Stimulated activated CD4-positive, alpha-beta T cell treated with anti-CD3 and anti-CD28 coated beads, Interleukin-4, amount 100 ng/mL, for 24 hours (primary cell): ENCODE measurements around the gene DCAF8L2.
"Not testable (repeated sequence)": the region's sequence is repeated elsewhere in the genome, so short reads cannot be mapped to it uniquely, and the experiment has no call there.

Experiments
- DNase-seq: peaks from one replicate; pipeline ENCODE4 v3.0.0-alpha.2; 2020

DCAF8L2 gene

DNA sequence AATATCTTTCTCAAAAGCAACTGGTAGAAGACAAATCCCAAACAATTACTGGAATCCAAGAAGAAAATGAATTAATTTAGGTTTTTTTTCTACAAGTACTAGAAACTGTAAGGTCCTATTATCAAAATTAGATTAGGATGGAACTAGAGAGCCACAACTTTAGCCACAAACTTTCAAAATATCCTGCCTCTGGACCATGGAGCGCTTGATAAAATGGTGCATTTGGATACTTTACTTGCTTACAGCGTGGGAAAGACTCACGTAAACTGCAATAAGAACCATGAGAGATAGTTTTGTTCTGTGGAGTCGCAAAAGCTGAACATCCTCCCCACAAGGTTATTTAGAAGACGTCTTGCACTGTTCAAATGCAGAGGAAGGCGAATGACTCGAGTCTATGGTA is at the start of gene DCAF8L2:
DCAF8L2 (plus strand) TSS at position 301 of the 400 bp plus-strand sequence. CDS start 156,552 bp downstream, outside the sequence.
- no peak for DNase-seq

DNA sequence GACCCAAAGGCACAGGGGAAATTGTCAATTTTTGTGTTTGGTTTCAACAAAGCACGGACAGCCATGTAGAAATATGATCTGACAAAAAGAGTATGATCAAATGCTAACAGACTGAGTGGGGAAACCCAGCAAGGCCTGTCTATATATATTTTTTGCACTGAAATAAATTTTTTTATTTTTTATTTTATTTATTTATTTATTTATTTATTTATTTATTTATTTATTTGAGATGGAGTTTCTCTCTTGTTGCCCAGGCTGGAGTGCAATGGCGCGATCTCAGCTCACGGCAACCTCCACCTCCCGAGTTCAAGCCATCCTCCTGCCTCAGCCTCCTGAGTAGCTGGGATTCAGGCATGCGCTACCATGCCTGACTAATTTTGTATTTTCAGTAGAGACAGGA is 49.0 kb upstream of the DCAF8L2 start:
- DNase-seq = not testable (repeated sequence)

DNA sequence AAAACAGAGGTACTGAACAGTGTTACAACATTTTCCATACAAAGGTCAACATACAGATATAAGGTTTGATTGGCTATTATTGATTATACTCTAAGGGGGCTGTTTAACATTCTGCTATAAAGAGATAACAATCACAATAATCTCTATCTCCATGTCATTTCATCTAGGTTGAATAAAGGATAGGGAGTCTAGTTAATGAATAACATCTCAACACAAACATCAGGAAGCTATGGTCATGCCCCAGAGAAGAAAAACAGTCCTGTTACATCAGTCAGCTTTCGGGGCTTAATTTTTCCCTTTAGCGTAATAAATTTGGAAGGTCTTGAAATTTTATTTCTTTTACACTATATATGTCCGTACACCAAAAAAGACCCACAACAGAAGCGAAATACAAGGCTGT is 41.5 kb upstream of the DCAF8L2 start:
- no peak for DNase-seq

DNA sequence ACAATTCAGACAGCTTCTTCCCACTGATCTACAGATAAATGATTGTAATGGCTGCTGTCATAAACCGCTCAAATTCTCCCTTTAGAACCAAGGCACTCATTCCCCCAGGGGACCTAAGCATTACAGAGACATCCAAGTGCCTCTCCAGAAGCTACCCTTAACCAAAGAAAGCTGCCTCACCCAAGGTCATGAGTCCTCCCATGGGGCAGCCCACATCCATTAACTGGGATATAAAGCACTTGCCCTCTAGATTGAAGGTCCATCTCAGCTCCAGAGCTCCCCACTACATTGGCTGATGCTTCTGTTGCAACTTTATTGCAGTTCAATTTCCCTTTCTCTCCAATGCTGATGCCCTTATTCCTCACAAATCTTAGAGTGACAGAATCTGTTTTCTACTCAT is 40.5 kb upstream of the DCAF8L2 start:
- no peak for DNase-seq

DNA sequence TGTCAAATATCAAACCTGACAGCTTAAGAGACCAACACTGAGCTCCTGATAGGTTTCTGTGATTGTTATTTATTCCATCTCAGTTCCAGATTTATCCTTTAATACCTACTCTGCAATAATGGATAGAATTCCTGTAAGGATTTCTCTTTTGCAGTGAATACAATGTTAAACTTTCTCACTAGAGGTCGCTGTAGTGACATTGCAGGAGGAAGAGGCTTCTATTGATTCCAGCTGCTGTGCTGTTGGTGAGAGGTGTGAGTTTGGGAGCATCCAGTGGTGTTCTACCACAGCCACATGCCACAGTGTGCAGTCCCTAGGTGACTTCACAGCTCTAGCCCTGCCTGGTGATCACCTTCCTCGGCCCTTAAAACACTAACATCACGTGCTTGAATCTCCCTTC is 34.6 kb upstream of the DCAF8L2 start:
- no peak for DNase-seq

DNA sequence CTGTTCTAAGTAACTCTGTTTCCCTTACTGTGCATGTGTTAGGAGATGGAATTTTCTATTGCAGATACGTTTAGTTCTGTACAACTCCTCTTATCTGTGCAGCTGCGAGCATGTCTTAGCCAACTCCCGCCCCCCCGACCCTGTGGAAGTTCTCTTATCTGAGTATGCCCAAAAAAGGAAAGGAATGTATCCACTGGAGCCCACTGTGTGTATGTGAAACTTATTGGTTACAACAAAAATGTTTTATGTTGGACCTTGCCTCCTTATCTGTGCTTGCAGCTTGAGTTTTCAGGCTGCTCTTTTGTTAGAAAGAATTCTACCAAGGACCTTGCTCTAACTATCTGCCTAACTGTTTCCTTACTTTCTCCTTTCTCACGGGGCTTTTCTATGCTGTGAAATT is 24.2 kb upstream of the DCAF8L2 start:
- DNase-seq = no peak

DNA sequence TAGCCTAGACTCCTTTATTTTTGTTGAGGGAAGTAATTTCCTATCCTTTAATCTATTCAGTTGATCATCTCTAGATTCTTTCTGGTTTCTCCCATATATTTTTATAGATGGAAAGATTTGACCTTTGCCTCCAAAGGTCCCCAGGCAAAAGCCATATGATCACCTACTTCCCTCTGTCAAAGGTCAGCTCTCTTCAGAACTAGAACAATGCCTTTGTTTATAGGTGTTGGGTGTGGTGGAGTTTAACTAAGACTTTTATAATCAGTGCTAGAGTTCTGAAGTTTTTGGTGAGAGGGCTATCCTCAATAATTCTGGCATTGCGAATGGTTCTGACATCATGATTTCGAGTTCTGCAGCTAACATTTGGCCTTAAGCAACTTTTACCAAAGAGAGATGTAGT is 19.0 kb upstream of the DCAF8L2 start:
- DNase-seq = no peak

DNA sequence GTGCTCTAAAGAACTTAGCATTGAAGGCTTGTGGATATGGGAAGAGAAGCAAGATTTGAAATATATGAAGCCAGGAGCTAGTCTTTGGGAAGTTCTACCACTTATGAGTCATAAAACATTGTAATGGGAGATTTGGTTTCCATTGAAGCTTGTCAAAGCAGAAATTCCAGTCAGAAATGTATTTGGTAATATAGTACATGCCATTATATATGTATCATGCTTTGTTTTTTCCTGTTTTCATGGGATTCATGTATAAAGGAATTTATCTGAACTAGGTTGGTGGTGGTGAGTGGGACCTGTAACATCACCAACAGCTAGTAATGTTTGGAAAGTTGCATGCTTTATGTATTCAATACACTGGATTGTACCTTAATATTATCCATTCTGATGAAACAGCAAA is 14.6 kb upstream of the DCAF8L2 start:
- no peak for DNase-seq

DNA sequence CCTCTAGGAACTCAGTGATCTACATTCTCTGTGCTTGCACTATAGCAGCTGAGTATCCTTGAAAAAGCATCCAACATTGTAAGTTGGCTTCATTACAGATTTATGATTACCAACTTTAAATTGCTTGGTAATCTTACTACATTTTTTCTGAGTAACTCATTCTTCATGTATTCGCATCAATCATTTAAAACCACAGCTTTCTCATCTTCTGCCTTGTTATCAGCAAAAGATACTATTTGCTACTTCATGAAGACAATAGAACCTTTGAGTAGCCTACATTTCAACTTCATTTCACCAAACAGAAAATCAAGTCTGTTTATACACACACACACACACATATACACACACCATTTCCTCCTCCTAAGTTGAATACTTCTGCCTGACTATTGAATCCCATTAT is 6.2 kb upstream of the DCAF8L2 start:
- no peak for DNase-seq

DNA sequence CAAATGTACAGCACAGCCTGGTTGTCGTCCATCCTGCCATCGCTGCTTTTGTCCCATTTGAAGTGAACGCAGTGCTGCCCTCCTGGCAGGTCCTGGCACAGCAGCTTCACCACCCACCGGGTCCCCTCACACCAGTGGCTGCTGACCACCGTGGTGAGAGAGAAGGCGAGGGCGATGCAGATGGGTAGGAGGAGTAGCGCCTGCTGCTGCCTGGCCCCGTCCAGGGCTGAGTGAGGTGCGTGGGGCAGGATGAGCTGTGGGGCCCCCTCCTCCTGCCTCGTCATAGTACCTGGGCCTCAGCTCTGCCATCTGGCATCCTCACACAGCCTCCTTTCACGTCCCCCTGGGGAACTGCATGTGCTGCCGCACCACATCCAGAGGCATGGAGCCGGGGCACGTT is 1.8 kb downstream of the DCAF8L2 start:
- no peak for DNase-seq

DNA sequence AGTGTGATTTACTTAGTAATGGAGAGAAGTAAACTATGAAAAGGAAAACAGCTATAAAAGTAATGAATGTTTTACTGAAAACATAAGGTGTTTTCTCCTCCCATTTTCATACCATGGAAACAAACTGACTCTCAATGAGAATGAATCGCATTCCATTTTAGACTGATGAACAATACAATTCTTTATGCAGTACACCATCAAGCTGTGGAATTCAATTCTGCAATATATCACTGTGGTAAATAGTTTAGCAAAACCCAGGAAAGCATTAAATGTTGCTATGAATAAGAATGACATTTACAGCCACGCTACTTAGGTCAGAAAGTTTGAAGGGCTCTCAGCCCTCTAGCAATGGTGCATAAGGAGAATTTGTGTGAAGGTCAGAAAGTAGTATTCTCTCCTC is 7.4 kb downstream of the DCAF8L2 start:
- DNase-seq = no peak

DNA sequence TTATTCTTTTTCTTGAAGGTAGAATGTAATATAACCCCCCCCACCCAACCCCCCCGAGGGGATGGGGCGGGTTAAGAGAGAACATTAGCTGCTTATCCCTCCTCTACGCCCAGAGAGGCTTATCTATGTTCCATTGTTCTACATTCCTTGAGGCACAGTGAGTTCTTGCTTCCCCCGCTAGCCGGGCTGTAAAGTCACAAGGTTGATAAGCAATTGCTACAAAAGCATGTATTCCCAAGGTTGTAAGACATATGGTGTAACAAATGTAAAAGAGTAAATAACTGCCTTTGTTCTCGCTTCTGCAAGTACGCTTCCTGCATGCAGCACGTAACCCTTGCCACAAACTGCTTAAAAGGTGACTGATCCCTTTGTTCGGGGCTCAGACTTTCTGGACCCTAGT is 8.2 kb downstream of the DCAF8L2 start:
- no peak for DNase-seq

DNA sequence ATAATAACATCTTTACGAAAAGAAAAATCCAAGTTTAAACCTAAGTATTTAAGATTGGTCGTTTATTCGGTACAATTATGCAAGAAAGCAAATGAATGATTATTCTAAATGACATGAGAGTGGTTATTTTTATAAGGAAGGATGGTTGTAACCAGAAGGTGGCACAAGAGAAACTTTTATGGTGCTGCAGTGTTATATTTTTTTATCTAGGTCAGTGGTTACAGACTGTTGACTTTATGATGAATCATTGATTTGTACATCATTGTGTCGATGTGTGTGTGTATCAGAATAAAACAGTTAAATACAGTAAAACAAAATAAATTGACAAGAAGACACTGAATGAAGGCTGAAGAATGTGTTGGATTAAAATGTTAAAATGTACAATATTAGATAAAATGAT is 9.8 kb downstream of the DCAF8L2 start:
- no peak for DNase-seq

DNA sequence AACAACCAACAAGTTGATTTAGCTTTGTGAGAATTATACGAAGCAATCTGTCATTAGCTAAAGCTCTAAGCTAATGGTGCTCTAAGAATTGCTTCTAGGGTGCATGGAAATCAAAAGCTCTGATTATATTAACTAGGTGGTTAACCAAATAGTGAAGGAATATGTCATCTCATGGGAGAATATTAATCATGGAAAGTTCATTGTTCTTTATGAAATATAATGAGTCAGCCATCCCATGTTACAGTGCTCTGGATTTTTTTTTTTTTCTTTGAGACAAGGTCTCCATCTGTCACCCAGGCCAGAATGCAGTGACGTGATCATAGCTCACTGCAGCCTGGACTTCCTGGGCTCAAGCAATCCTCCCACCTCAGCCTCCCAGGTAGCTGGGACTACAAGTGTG is 10.5 kb downstream of the DCAF8L2 start:
- no peak for DNase-seq

DNA sequence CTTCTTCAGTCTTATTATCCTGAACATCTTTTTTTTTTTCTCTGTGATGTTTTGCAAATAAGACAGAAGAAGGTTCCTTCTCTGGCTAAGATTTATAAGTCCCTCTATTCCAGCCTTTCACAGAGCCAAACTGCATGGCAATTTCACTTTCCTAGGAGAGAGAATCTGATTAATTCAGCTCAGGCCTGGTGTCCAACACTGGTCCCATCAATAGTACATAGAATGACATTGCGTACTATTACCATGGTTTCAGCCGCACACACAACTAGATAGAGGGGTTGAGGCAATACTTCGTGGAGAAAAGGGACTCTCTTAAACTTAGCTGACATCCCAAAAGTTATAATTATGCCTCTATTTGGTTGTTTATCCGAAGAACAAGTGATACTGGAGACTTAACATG is 18.5 kb downstream of the DCAF8L2 start:
- DNase-seq = no peak

DNA sequence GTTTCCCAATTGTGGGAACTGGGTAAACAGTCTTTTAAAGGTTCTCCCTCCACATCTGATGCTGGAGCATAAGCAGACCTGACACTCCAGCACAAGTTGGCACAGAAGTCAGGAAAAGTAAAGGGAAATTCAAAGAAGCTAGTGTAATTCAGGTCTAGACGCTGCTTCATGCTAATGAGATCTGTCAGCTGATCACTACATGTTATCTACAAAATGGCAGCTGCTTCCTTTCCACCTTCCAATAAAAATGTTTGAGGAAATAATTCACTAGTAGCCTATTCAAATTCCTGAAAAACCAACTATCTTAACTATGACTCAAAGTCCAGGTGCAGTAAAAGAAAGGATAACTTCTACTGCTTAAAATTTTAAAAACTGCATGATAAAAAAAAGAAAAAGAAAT is 29.3 kb downstream of the DCAF8L2 start:
- no peak for DNase-seq

DNA sequence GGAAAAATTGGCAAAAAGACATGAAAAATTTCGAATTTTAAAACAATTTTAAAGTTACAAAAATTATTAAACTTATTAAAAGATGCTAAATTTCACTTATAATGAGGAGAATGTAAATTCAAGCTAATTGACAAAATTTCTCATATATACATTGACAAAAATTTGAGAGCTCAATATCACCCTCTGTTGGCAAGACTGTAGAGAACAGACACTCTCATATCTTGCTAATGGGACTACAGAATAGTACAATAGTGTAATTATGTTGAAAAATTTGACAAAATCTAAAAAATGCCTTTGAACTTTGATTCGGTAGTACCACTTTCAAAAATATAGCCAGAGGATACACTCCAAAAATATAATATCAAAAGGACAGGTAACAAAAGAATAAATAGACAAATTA is 29.8 kb downstream of the DCAF8L2 start:
- DNase-seq = no peak

DNA sequence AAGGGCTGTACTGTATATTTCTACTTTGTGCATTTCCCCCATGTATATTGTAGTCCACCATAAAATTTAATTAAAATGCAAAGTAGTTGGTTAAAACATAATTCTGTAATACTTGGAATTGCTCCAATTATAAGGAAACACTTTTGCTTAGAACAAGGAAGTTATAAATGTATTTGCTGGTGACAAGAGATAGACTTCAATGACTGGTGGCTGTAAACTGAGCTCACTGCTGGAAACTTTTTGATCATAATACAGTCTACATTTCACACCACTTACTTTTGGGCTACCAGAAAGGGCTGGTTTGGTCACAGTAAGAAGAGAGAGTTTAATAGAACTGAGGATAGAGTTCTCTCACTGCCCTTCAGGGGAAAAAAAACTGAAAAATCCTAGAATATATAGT is 32.7 kb downstream of the DCAF8L2 start:
- no peak for DNase-seq

DNA sequence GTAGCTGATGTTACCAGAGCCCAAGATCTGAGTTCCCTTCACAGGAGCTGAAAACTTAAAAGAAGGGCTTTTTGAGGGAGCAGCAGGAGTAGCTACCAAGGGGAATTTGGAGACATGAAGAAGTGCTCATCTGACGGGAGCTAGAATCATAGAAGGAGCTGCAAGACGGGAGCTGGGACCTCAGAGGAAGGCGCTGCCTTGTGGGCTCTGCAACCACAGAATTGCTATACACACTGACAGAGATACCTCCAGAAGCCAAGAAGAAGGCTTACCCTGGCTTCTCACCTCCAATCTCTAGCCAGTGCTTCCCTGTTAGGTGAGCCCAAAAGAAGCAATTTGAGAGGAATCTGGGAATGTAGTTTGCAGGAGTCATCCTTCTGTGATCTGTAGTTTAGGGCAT is 35.9 kb downstream of the DCAF8L2 start:
- no peak for DNase-seq

DNA sequence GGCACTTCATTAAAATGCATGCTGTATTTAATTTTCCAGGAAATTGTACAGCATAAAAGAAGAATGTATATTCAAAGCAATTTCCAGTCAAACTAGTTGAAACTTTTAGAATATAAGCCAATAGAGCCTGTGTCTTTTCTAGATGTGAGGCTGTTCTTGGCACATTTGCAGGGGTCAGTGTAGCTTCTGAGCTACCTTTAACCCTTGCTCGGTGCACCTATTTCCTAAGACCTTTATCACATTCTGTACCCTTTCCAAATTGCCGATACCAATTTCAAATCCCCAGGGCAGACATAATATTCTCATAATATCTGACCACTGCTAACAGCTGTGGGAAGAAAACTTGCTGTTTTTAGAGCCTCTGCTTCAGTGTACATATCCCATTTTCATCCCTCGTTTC is 43.2 kb downstream of the DCAF8L2 start:
- DNase-seq = no peak

DNA sequence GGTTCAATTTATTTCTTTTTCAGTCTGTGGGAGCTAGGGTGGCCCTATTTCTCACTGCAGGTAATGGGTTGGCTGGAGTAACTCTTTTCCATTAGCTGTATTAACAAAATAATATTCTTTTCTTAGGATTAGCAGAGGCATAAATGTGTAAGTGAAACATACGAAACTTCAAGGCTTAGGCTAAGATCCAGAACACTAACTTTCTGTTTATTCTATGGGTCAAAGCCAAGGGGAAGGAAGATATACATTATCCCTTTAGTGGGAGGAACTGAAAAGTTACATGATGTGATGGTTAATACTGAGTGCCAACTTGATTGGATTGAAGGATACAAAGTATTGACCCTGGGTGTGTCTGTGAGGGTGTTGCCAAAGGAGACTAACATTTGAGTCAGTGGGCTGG is 66.4 kb downstream of the DCAF8L2 start:
- DNase-seq = no peak

DNA sequence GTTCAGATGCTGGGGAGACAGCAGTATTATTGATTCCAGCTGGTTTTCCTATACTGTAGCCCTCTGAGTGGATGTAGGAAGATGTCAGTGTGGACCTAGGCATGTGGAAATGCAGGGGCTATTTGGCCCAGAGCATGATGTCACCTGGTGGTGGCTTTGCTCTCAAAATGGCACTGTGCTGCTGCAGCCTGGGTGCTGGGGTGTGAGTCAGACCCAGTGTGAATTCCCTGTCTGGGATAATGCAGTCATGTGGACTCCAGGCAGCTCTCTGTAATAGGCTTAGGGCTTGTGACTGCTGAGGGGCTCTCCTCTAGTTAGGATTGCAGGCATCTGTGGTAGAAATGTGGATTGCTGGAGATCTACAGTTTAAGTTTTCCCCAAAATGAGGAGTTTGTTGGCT is 70.7 kb downstream of the DCAF8L2 start:
- no peak for DNase-seq

DNA sequence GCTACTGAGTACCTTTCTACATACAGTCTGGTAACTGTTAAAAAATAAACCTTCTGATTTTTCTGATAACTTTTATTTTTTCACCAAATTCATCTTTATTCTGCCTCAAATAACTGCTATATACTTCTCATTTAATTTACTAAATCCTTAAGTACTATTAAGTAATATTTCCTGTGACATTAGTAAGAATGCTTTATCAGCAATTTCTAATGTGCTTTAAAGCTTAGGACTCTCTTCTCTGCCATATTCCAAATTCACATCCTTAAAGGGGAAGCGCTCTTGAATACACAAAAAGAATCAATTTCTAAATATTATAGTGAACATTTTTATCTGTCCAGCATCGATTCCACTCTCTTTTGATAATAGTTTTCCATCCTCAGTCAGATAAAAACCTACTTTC is 81.1 kb downstream of the DCAF8L2 start:
- no peak for DNase-seq

DNA sequence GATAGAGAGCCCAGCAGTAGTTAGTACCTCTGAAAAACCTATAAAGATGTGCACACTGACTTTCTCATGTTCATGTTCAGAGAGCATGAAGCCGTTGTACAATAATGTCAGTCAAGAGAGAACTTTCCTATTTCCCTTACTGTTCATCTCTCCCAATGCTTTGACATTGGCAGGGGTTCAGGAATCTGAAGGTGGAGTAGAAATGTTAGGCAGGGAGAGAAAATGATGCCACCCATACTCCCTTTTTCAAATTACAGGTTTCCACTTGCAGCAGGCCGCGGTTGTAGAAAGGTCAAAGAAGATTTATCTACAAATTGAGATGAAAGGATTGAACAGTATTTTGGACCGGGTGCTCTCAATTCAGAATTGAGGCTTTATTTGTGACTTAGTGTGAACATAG is 84.3 kb downstream of the DCAF8L2 start:
- DNase-seq = no peak

DNA sequence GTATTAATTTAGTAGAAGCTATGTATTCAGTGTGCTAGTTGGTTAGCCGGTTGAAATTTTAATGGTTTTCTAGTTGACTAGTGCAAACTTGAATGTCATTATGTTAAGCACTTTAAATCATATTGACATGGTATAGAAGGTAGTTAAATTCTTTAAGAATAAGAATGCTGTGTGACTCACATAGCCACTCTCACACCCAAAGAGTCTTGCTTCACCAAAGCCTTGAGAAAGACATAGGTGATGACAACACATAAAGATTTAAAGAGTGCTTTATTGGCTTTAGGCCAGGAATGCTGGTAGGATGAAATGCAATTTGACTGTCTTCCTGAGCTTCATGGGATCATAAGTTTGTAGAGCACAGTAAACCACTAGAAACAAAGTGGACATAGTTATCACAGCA is 85.3 kb downstream of the DCAF8L2 start:
- DNase-seq = no peak

DNA sequence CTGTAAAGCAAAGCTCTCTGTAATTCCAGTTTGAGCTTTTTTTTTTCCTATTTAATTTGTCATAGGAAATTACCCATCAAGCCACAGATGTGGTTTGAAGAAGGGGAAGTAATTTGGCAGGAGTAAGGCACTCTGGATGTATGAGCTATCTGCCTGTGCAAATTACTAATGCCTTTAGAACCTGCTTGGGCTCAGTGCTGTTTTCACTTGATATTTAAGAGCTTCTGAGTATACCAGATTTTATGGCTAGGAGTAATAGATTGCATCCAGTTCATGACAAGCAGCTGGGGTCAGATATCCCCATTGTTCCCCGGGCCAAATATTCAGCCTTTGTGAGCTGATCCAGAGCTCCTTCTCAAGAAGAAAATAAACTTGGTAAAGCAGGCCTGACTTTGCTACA is 89.1 kb downstream of the DCAF8L2 start:
- no peak for DNase-seq
